LNCaP clone FGC (cell line): ENCODE results near the gene ZFP3.

Experiments
- DNase-seq: peaks from one replicate; pipeline ENCODE4 v3.0.0-alpha.2; 2011; ENCODE audit warnings: low read depth
- H3K4me3 ChIP-seq: 2 replicates; pipeline ENCODE4 v1.5.1; 2011; ENCODE audit warnings: mild to moderate bottlenecking, low read depth, low read length, control low read depth
- TF ChIP-seq, protein P1 (sequence below): IDR thresholded peaks from 2 replicates; pipeline ENCODE4 v1.5.1; 2012; ENCODE audit warnings: mild to moderate bottlenecking; ENCODE audit not compliant: control insufficient read depth, insufficient read depth; ENCODE audit errors: extremely low read depth

Gene ZFP3

DNA sequence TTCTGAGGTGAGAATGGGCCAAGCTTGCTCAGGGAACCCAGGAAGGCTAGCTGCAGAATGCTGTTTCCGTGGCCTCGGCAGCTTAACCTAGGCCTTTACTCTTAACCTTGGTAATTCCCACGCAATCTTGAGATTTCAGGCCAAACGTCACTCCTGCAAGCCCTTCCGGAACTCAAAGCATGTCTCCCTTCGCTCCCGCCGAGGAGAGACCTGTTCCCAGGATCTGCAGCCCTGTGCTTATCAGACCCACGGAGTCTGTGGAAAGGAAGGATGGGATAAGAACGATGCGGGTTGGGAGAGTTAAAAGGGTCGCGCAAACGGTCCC lies 524 bp upstream of the ZFP3 start:
- TF ChIP-seq, protein P1, sequence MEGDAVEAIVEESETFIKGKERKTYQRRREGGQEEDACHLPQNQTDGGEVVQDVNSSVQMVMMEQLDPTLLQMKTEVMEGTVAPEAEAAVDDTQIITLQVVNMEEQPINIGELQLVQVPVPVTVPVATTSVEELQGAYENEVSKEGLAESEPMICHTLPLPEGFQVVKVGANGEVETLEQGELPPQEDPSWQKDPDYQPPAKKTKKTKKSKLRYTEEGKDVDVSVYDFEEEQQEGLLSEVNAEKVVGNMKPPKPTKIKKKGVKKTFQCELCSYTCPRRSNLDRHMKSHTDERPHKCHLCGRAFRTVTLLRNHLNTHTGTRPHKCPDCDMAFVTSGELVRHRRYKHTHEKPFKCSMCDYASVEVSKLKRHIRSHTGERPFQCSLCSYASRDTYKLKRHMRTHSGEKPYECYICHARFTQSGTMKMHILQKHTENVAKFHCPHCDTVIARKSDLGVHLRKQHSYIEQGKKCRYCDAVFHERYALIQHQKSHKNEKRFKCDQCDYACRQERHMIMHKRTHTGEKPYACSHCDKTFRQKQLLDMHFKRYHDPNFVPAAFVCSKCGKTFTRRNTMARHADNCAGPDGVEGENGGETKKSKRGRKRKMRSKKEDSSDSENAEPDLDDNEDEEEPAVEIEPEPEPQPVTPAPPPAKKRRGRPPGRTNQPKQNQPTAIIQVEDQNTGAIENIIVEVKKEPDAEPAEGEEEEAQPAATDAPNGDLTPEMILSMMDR: no peak
- no peak for DNase-seq
- no peak overlapping the region for H3K4me3 ChIP-seq

- DNase-seq: no peak
- no peak overlapping the region for H3K4me3 ChIP-seq
- TF ChIP-seq, protein P1: no peak
These were observed 2.3 kb downstream of the ZFP3 start for GRCh38 chr17:5080591-5080990.

GRCh38 chr17:5092218-5093010 lies 14.1 kb downstream of the ZFP3 start:
- no peak for DNase-seq
- H3K4me3 ChIP-seq: no peak overlapping the region
- TF ChIP-seq, protein P1: no peak

- DNase-seq: no peak
- no peak overlapping the region for H3K4me3 ChIP-seq
- TF ChIP-seq, protein P1: no peak
These were observed 18.4 kb downstream of the ZFP3 start for GRCh38 chr17:5096731-5097100.

GRCh38 chr17:5097101-5097834 lies 19.0 kb downstream of the ZFP3 start:
- TF ChIP-seq, protein P1: no peak
- no peak overlapping the region for H3K4me3 ChIP-seq
- DNase-seq: no peak

- H3K4me3 ChIP-seq: no peak overlapping the region
- TF ChIP-seq, protein P1: no peak
- no peak for DNase-seq
These were observed 21.0 kb downstream of the ZFP3 start for GRCh38 chr17:5099271-5099670.
